ENCODE results near the gene TFPI.
"Not testable (repeated sequence)": the region's sequence is repeated elsewhere in the genome, so short reads cannot be mapped to it uniquely, and the experiment has no call there.

The TFPI gene

DNA sequence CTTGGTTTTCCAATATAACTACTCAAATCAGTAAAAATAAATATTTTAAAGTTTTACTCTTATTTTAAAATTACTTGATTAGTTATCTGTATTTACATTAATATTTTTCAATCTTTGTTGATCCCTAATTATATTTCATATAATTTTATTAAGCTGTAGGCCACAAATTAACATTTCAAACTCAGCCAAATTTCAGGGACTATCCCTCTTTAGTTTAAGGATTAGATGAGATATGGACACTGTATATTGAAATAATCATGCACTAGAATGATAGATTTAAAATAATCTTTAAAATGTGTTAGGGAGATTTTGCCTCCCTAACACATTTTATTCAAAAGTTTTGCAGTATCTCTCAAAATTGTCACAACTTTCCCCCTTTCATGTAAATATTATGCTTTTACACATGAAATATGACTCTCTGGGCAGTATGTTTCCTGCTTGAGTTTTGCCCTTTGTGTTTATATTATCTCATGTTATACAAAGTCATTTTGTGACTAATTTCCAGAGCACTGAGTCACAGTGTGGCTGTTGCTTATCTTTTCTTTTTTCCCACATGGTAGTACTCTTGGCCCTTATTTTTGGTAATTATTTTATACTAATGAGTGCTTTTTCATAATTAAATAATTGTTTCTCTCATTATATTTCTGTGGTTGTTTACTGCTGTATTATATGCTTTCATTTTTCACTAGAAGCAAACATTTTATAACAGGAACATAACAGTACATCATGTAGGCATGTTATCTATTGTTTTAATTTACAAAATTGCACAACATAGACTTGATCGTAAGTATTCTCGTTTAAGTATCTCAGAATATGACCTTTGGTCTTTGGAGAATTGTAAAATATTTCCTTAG, 1.2 kb downstream of the TFPI start:
- no peak for DNase-seq

DNA sequence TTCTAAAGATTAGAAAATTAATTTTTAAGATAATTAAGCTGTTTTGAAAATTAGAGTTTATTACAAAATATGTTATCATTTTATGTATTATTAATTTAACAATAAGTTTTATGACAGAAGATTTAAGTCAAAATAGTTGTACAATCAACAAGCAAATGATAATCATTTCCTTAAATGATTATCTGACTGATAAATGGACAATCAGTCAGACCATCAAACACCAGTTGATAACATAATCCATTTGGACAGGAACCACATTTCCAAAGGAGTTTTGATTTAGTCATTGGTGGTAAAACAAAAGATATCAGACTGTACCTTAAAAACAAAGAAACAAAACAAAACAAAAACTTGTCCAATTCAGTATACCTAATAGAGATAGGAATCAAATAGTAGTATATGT, 1.9 kb downstream of the TFPI start:
- no peak for DNase-seq

DNA sequence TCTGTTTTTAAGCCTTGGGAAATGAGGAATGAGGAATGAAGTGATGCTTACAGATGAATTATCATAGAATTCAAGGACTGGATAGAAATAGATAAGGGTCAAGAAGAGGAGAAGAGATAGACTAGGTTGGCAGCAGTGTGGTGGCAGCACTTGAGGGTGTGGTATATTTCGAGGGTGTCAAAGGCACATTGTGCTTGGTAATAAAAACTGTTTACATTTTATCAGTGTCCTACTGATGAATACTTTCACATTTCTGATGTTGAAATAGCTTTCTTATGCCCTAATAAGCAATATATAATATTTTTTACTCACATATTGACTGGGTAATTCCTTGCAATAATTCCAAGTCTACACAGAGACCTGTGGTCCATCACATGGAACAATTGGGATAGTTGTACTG, 3.4 kb downstream of the TFPI start:
- DNase-seq = no peak

DNA sequence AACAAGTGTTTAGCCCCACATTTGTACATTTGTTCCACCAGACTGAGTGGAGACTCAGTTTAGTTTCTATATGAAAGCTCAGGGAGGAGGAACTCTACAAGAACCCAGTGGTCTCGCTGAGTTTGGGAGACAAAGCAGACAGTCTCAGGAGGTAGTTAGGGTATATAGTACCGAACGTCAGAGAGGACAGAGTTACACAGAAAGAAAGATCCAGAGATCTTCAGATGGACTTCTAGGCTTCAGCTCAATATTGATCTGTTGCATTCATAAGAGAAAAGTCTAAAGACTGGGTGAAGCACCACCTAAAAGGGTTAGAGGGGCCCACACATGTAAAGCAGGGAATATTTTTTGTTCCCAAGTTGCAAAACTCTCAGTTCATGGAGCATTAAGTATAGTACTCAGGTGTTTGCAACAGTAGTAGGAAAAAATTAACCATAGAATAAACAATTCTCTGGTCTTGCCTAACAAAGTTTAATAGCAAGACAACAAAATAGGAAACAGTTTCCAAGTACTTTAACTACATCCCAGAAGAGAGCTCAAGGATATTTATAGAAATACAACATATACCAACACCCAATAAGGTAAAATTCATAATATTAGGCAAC, 4.2 kb downstream of the TFPI start:
- DNase-seq = no peak

DNA sequence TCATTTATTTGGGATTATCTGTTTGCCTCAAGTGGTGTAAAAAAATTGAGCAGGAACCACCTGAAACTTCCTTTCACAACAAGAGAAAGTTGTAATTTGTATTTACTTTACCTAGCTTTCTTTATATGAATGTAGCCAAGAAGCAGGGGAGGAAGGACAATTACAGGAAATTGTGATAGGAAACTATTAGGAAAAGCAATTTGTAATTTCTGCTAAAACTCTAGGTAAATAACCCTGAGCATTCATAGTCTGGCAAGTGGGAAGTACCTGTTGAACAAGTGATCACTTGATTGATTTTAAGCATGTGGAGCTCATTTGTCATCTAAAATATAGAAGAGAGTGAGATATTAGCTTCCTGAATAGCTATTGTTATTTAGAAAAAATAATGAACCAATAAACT, 5.0 kb downstream of the TFPI start:
- DNase-seq = no peak

DNA sequence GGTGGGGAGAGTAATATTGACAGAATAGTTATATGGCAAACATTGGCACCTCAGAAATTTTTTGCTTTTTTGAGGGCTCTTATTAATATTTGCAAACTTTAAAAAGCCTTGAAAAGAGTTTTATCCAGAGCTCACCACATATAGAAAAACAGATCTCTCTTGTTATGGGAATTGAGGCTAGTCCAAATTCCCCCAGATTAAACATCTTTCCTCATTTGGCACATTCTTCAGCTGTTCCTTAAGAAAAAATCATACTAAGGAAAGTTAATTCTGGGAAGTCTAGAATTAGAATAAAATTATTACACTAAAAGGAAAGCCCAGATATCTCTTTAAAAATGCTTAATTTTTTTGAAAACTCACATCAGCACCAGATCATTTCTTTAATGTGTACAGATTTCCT, 5.6 kb downstream of the TFPI start:
- DNase-seq = no peak

DNA sequence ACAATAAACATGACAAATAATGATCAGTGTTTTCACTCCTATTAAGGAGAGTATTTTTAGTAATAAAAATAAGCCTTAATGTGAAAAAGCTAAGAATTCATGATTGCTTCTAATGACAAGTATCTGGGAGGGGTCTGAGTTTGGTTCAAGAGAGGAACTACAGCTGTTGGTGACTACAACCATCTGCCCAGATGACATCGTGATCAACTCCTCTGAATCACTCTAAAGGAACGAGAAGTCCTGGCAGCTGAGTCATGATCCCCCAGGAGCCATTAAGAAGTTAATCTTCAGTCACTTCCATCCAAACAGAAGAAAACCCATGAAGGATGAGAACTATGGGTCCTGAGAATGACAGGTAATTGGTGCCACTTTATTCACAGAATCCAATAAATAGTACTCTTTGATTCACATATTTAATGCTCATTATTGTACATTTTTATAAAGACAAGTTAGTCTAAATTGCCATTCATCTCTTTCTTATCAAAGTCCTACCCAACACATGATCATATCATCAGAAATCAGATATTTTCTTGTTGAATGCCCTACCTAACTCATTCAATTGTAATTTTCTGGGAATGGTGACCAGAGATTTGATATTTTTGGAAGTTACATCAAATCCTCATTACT, 6.8 kb downstream of the TFPI start:
- no peak for DNase-seq

DNA sequence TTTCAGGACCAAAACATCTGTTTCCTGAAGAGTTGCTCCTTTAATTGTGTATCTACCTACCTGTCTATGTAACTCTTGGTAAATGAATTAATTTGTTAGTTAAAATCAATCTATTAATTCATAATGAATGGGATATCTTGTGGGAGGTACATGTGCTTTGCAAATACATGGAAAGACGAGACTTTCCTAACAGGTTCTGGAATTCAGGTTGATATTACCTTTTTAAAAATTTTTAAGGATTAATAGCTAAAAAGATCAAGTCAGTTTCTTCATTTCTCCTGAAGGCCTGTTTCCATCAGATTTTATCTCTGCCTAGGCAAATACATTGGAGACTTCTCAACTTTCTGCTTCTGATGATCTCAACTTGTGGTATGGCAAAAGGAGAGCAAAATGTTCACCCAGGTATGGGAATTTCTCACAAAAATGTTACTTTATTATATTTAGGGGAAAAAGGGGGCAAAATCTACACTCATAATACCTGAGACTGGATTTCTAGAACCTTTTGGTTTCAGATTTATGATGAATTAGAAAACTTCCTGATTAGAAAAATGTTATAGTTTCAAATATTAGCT, 7.4 kb downstream of the TFPI start:
- DNase-seq = no peak

DNA sequence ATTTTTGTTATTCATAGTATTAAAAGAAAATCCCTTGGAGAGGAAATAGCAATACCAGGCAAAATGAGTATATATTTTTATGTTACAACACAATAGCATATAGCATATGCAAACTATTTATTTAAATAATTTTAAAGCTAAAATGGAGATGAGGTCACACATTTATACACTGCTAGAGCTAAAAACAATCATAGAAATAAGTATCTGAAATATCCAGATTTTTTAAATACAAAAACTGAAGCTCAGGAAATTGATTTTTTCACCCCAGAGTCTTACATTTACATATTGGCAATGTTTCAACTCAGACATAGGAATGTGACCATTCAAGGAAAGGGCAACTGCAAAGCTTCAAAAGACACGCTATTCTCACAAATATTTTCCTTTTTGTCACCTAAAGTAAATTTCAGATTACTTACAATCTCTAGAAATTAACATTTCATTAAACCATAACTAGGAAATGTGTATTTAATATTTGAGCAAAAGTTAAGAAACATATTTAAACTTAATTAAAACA, 8.9 kb downstream of the TFPI start:
- DNase-seq = no peak

DNA sequence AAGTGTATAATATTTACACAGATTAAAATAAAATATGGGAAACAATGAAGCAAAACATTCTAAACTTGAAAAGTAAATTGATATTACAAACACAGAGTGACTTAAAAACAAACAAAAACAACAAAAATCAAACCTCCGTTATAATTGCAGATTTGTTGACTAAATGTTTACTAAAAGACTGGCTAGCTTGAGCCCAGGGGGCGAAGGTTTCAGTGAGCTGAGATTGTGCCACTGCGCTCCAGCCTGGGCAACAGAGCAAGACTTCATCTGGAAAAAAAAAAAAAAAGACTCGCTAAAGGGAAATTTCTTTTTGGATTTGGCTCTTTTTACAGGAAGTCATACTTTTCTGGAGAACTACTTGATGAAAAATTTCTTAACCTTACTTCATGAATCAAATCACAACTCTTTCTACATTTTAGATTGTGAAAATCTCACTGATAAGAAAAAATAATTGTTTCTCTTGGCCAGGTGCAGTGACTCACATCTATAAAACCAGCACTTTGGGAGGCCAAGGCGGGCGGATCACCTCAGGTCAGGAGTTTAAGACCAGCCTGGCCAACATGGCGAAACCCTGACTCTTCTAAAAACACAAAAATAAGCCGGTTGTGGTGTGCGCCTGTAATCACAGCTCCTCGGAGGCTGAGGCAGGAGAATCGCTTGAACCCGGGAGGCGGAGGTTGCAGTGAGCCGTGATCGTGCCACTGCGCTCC, 9.7 kb downstream of the TFPI start:
- no peak for DNase-seq

DNA sequence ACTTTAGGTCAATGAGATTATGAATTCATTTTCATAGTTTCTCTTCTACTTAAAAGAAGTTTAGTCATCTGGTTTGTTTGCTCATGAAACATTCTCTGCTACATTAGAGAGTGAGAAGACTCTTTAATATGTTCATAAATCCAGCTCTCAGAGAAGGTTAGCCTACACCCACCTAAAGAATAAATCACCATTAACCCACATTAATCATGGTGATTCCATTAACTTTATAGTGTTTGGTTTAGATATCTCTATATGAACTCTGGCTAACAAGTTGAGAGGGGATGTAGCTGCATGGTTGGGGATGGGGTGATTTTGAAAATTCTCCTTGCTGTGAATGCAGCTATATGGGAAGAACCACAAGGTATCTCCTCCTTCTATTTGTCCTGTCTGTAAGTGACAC, 10.7 kb downstream of the TFPI start:
- no peak for DNase-seq

DNA sequence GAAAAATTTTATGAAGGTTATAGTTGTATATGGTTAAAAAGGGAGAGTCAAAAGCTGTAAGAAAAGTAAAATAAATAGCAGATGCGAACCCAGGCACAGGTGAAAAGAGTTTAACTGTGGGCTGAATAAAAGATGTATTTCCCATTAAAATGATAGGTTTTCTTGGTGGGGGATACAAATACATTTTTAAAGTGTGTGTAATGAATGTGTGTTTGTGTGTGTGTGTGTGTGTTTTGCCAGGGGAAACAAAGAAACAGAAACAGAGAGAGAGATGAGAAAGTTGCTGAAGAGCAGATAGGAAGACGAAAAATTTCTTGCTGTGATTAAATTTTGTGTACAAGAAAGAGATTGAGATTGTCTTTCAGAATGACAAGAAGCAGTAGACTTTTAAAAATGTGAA, 12.1 kb downstream of the TFPI start:
- no peak for DNase-seq

DNA sequence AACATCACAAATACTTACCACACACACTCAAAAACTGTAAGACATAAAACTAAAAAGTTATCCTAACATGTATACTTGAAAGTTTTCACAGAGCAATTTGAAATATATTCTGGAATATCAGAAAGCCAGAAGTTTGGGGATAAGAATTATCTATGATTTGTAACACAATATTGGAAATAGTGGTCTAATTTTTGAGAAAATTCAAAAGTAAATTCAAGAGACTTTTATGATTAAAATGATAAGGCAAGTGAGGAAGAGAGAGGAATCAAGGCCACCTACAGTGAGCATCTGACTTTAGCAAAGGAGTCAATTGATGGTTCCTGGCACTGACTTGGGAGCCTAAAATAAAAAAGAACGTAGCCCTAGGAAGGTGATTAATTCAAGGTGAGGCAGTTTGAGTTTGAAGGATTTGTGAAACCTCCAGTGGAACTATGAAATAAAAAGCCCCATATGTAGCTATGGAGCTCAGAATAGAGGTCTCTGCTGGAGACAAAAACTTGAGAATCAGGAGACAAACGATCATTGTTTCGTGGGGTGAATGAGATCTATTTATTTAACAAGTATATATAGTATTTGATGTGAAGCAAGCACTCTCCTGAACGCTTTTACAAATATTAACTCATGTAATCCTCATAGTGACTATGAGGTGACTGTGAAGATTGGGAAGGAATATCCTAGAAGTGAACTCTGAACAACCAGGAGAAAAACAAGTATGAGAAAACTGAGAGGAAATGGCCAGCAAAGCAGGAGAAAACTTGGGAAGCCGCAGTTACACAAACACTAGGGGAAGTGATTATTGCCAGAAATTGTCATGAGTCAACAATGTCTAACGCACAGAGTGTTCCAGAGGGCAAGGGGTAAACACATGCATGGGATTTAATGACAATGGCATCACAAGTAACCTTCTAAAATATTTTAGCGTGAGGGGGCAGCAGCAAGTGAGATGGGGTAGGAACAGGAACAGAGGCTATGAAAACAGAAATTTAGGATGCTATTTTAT, 12.8 kb downstream of the TFPI start:
- no peak for DNase-seq

DNA sequence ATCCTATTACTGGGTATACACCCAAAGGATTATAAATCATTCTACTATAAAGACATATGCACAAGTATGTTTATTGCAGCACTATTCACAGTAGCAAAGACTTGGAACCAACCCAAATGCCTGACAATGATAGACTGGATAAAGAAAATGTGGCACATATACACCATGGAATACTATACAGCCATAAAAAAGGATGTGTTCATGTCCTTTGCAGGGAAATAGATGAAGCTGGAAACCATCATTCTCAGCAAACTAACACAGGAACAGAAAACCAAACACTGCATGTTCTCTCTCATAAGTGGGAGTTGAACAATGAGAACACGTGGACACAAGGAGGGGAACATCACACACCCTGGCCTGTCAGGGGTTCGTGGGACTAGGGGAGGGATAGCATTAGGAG, 16.0 kb downstream of the TFPI start:
- DNase-seq = not testable (repeated sequence)

DNA sequence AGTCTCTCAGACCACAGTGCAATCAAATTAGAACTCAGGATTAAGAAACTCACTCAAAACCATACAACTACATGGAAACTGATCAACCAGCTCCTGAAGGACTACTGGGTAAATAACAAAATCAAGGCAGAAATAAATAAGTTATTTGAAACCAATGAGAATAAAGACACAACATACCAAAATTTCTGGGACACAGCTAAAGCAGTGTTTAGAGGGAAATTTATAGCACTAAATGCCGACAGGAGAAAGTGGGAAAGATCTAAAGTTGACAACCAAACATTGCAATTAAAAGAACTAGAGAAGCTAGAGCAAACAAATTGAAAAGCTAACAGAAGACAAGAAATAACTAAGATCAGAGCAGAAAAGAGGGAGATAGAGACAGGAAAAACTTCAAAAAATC, 18.9 kb downstream of the TFPI start:
- DNase-seq = not testable (repeated sequence)

DNA sequence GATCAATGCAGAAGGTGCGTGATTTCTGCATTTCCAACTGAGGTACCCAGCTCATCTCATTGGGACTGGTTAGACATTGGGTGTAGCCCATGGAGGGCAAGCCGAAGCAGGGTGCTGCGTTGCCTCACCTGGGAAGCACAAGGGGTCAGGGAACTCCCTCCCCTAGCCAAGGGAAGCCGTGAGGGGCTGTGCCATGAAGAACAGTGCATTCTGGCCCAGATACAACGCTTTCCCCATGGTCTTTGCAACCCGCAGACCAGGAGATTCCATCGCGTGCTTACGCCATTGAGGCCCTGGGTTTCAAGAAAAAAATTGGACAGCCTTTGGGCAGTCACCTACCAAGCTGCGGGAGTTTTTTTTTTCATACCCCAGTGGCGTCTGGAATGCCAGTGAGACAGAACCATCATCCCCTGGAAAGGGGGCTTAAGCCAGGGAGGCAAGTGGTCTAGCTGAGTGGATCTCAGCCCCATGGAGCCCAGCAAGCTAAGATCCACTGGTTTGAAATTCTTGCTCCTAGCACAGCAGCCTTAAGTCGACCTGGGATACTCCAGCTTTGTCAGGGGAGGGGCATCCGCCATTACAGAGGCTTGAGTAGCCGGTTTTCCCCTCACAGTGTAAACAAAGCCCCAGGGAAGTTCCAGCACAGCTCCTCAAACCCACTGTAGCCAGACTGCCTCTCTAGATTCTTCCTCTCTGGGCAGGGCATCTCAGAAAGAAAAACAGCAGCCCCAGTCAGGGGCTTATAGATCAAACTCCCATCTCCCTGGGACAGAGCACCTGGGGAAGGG, 21.7 kb downstream of the TFPI start:
- no peak for DNase-seq

DNA sequence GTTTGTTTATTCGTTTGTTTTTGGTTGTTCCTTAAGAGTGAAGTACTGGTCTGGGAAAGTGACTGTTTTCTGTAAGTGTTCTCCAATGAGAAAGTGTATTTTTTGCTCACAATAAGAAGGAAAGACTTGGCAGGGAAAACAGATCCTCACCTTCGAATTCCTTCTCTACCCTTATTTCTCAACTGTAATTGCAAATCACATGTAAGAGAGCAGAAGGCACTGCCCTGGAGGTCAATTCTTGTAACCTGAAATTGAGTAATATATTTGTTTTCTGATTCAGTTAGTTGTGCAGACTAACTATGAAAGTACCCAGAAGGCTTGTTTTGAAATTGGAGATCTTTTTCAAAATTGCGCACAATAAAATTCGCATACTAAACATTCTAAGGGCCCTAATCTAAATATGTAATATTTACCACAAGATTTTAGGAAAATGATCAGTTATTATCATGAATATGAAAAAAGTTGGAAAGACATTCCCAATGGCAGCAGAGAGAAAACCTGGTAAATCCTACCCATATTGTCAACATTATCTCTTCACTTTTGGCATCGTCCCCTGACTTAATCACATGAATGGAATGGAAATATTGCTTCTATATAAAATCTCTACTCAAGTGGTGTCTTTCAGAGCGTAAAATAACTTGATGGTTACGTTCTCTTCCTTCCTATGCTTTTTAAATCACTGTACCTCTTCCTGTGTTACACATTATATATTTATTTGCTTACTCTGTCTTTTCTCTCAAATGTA, 24.1 kb downstream of the TFPI start:
- DNase-seq = no peak

DNA sequence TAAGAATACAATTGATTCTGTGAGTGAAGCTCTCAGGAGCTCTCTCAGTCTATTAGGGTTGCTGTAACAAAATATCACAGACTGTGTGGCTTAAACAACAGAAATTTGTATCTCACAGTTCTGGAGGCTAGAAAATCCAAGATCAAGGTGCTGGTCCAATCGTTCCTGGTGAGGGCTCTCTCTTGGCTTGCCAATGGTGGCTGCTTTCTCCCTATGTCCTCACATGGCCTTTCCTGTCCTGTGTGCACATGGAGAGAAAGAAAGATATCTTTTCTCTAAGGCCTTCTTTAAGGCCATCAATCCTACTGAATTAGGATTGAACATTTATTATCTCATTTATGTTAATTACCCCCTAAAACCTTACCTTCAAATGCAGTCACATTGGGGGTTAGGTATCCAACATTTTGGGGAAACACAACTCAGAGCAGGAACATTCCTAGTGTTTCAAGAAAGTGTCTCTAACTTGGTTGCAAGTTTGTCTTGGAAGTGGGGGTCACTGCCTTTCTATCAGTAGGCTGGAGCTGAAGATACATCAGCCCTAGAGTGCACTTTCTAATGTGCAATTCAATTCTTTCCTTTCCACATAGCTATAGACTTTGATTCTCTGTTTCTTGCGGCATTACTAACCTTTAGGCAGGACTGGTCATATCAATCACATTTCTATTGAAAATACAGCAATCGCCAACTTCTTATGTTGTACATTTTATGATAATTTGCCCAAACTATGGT, 24.8 kb downstream of the TFPI start:
- DNase-seq = no peak

DNA sequence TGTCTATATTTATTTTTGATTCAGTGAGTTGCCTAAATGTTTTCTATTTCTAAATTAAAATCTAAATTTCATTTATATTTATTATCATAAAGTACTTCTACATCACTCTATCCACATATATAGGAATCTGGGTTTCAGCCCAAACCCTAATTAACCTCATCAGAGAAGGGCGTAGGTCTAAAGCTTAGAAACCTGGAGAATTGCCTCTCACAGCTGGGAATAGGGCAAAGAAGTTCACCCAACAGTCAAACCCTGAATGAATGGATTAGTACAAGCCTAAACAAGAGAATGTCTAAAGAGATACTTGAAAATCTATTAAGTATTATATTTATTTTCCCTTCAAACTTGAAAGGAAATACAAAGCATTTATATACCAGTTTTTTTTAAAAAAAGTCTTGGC, 26.2 kb downstream of the TFPI start:
- DNase-seq = no peak

Measured in NCI-H510A (cell line).